Muscle of leg (tissue), 11 donors: ENCODE measurements around the gene ACACB. TPM values are rescaled to one million over a fixed set of nuclear protein-coding genes. Genes with fewer than 3 reads are reported as not detected.

Experiments
- DNase-seq: peaks from one replicate; pipeline ENCODE4 v3.0.0; 2013
- H3K27ac ChIP-seq: one replicate; pipeline ENCODE4 v1.5.1; 2013; ENCODE audit warnings: mild to moderate bottlenecking, low read length, control low read depth
- H3K27me3 ChIP-seq: one replicate; pipeline ENCODE4 v1.6.1; 2013; ENCODE audit warnings: low read length; ENCODE audit not compliant: control insufficient read depth, insufficient read depth
- H3K36me3 ChIP-seq: one replicate; pipeline ENCODE4 v1.6.1; 2013; ENCODE audit warnings: low read length; ENCODE audit not compliant: control insufficient read depth, insufficient read depth
- H3K4me1 ChIP-seq: one replicate; pipeline ENCODE4 v1.6.1; 2013; ENCODE audit warnings: low read length; ENCODE audit not compliant: control insufficient read depth, insufficient read depth
- H3K4me3 ChIP-seq: one replicate; pipeline ENCODE4 v1.5.1; 2013; ENCODE audit warnings: low read length, control low read depth
- H3K9me3 ChIP-seq: replicated peaks from 2 replicates; pipeline ENCODE4 v1.6.1; 2013; ENCODE audit warnings: low read depth, low read length; ENCODE audit not compliant: control insufficient read depth
- WGBS: methylation state at CpG from one replicate; pipeline ENCODE4 v1.1.5; 2013; ENCODE audit warnings: missing lambda C conversion rate; ENCODE audit not compliant: insufficient coverage; 5-methylcytosine and 5-hydroxymethylcytosine counted together
- polyA plus RNA-seq, 8 donors: library from polyadenylated mRNA; unstranded; fragments of 120-200 nt; gene quantifications; one replicate each; pipeline versions ENCODE4 v1.2.1 to v1.2.3, GENCODE V29; 2013; ENCODE audit warnings: inconsistent platforms in 1 of 8, low replicate concordance in 1 of 8; ENCODE audit not compliant: insufficient read length in 8 of 8, insufficient read depth in 1 of 8
- total RNA-seq: library from RNA; stranded (reverse); fragments of 120-200 nt; gene quantifications from one replicate; pipeline ENCODE4 v1.2.4, GENCODE V29; 2013

The ACACB gene
- total and polyA plus RNA-seq, 9 donors, result 6.4 to 10.4 (median 7.9) TPM

DNA sequence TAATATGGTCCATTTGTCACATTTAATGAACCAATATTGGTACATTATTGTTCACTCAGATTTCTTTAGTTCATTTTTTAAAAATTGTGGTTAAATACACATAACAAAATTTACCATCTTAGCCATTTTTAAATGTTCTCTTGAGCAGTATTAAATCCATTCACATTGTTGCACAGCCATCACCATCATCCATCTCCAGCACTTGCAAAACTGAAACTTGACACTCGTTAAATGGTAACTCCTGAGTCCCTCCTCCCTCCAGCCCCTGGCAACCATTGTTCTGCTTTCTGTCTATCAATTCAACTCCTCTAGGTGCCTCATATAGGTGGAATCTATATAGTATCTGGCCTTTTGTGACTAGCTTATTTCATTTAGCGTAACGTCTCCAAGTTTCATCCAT is 86.4 kb downstream of the ACACB start:
- Histone ChIP-seq H3K27ac (no peak overlapping the region), H3K27me3 (no peaks in the 10 kb centered on the region), H3K4me1 (no peaks in the 10 kb centered on the region), H3K4me3 (no peak overlapping the region), H3K36me3 (peaks cover 24% of the 10 kb centered on the region), H3K9me3 (no peaks in the 10 kb centered on the region)
- no CpG with 5 or more reads among the region's 3 CpGs for WGBS
- DNase-seq, result no peak

DNA sequence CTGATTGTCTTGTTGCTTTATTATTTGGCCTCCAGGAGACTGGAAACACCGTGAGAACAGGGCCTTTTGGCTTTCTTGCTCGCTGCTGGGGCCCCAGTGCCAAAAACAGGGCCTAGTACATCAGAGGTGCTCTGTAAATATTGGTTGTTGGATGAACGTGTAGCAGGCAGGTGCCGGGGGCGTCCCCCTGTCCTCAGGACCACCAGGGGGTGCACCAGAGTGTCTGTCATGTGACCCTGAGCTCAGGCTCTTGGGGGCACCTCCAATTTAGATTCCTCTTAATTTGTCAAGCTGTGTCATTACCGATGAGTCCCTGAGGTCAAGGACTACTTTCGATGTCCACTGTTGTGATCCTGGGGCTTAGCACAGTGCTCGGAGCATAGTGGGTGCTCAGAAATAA is 87.1 kb downstream of the ACACB start:
- DNase-seq, result no peak
- H3K36me3 ChIP-seq, result peaks cover 27% of the 10 kb centered on the region
- H3K9me3 ChIP-seq, result no peaks in the 10 kb centered on the region
- no peak overlapping the region for H3K4me3 ChIP-seq
- WGBS, result 83% methylated on average over 4 of the region's 8 CpGs
- no peaks in the 10 kb centered on the region for H3K4me1 ChIP-seq
- H3K27me3 ChIP-seq, result no peaks in the 10 kb centered on the region
- H3K27ac ChIP-seq, result no peak overlapping the region

DNA sequence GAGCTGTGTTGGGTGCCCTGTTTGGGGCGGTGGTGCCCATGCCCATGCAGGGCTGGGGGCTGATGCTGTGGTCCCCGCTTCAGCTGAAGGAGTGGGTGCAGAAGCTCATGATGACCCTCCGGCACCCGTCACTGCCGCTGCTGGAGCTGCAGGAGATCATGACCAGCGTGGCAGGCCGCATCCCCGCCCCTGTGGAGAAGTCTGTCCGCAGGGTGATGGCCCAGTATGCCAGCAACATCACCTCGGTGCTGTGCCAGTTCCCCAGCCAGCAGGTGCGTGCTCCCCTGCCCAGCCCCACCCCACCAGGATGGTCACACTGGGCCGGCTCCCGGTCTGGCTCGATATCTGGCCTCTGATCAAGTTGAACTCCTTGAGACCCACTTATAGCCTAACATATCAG is 92.7 kb downstream of the ACACB start:
- Histone ChIP-seq H3K4me3 (no peak overlapping the region), H3K4me1 (no peaks in the 10 kb centered on the region), H3K36me3 (peaks cover 28% of the 10 kb centered on the region), H3K27ac (no peak overlapping the region), H3K27me3 (no peaks in the 10 kb centered on the region), H3K9me3 (no peaks in the 10 kb centered on the region)
- 91% methylated on average over 14 of the region's 14 CpGs for WGBS
- no peak for DNase-seq

DNA sequence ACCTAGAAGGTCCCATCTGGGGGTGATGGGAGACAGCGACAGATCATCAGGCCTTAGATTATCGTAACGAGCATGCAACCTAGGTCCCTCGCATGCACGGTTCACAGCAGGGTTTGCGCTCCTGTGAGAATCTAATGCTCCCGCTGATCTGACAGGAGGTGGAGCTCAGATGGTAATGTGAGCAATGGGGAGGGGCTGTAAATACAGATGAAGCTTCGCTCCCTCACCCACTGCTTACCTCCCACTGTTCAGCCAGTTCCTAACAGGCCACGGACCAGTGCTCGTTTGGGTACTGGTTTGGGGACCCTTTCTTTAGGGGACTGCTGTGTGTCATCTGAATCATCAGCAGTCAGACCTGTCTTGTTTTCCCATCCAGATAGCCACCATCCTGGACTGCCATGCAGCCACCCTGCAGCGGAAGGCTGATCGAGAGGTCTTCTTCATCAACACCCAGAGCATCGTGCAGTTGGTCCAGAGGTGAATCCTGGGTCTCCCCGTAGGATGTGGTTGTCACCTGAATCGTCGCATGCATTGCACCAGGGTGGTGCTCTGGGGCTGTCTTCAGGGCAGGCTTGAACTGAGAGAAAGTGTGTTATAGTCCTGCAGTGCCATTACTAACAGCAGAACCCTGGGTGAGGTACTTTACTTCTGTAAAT is 96.2 kb downstream of the ACACB start:
- 89% methylated on average over 9 of the region's 16 CpGs for WGBS
- no peak overlapping the region for H3K4me3 ChIP-seq
- no peak overlapping the region for H3K27ac ChIP-seq
- no peak for DNase-seq
- H3K36me3 ChIP-seq, result peaks cover 27% of the 10 kb centered on the region
- no peaks in the 10 kb centered on the region for H3K4me1 ChIP-seq
- no peaks in the 10 kb centered on the region for H3K9me3 ChIP-seq
- H3K27me3 ChIP-seq, result no peaks in the 10 kb centered on the region

DNA sequence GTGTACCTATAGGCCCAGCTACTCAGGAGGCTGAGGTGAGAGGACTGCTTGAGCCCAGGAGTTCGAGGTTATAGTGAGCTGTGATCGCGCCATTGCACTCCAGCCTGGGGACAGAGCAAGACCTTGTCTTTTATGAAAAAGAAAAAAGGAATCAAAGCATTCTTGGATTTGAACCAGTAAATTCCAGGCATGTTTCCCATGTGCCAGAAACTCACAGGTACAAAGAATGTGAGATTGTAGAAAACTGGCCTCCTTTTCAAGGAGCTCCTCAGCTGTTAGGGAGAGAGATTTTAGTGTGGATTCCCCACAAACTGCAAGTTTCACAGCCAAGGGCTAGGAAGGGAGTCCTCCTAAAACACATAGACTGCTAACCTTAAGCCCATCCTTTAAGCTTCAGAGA is 97.7 kb downstream of the ACACB start:
- no peak for DNase-seq
- Histone ChIP-seq H3K4me1 (no peaks in the 10 kb centered on the region), H3K36me3 (peaks cover 28% of the 10 kb centered on the region), H3K9me3 (no peaks in the 10 kb centered on the region), H3K27ac (no peak overlapping the region), H3K4me3 (no peak overlapping the region), H3K27me3 (no peaks in the 10 kb centered on the region)
- WGBS, result 85% methylated on average over 3 of the region's 3 CpGs

DNA sequence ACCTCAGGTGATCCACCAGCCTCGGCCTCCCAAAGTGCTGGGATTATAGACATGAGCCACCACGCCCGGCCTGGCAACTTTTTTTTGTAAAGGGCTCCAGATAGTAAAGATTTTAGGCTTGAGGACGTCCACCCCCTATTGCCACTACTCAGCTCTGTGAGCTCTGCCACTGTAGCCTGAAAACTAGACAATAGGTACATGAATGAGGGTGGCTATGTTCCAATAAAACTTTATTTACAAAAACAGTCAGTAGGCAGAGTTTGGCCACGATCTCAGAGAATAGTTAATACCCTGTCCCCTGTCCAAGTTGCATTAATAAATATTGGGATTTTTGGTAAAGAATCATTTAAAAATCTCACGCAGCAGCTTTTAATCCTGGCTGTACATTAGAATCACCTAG is 102.6 kb downstream of the ACACB start:
- 71% methylated on average over 1 of the region's 6 CpGs for WGBS
- Histone ChIP-seq H3K4me1 (no peaks in the 10 kb centered on the region), H3K27ac (no peak overlapping the region)

DNA sequence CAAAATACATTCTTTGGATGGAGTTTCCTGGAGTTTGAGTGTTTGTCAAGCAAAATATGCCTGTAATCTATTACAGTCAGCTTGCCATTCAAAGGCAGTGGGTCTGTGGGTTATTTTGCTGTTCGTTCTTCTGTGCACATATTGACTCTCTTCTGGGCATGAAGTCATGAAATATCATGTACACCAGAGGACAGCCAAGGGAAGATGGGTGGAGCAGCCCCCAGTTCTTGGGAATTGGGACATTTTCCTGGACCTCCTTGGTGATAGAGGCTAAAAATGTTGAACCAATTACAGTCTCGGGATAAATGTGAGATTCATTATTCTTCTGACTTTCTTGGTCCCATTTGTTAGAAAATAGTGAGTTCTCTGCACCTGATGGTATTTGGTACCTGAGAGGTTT is 103.6 kb downstream of the ACACB start:
- Histone ChIP-seq H3K4me1 (no peaks in the 10 kb centered on the region), H3K27me3 (no peaks in the 10 kb centered on the region), H3K27ac (no peak overlapping the region), H3K36me3 (peaks cover 27% of the 10 kb centered on the region), H3K4me3 (no peak overlapping the region), H3K9me3 (no peaks in the 10 kb centered on the region)
- peak; percentile 3 for DNase-seq
- 86% methylated on average over 2 of the region's 2 CpGs for WGBS

More for the DNA sequence above, 102.6 kb downstream of the ACACB start:
- DNase-seq, result no peak
- peaks cover 27% of the 10 kb centered on the region for H3K36me3 ChIP-seq
- H3K27me3 ChIP-seq, result no peaks in the 10 kb centered on the region
- no peak overlapping the region for H3K4me3 ChIP-seq
- H3K9me3 ChIP-seq, result no peaks in the 10 kb centered on the region

DNA sequence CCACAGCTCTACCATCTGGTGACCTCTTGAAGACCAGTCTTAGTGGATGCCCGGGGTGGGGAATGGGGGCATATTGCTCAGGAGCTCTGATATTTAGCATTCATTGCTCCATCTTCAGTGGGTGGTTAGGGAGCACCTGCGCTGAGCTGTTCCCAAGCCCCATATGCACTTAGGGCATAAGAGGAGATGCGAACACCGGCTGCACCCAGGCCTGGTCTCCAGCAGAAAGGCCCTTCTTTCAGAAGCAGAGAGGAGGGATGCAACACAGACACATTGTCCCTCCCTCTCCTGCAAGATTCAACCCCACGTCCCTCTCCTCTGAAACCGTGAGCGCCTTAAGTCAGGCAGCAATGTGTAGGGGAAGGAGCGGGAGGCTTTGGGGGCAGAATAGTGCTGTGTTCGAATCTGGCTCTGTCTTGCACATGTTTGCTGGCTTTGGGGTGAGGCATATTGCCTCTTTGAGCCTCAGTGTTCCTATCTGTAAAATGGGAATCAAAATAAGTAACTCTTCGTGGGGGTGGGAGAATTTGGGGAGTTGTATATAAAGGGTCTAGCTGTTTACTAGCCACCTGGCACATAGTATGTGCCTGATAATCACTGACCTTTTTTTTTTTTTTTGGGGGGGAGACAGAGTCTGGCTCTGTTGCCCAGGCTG is 105.0 kb downstream of the ACACB start:
- 100% methylated on average over 2 of the region's 10 CpGs for WGBS
- H3K9me3 ChIP-seq, result no peaks in the 10 kb centered on the region
- H3K36me3 ChIP-seq, result peaks cover 24% of the 10 kb centered on the region
- H3K27me3 ChIP-seq, result no peaks in the 10 kb centered on the region
- no peak overlapping the region for H3K27ac ChIP-seq
- DNase-seq, result no peak
- no peaks in the 10 kb centered on the region for H3K4me1 ChIP-seq
- H3K4me3 ChIP-seq, result no peak overlapping the region

DNA sequence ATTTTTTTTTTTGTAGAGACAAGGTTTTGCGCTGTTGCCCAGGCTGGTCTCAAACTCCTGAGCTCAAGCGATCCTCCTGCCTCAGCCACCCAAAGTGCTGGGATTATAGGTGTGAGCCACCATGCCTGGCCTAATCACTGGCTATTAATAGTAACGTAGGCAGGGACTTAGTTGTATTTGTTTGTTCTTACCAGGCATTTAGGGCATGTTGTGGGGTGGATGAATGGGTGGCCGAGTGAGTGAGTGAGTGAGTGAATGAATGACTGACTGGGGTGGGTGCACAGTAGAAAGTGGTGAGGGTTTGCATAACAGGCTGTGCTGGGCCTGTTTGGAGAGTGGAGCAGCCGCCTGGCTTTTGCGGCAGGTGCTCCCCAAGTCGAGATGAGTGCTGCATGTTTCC is 105.7 kb downstream of the ACACB start:
- Histone ChIP-seq H3K4me1 (no peaks in the 10 kb centered on the region), H3K4me3 (no peak overlapping the region), H3K27ac (no peak overlapping the region), H3K36me3 (peaks cover 23% of the 10 kb centered on the region), H3K9me3 (no peaks in the 10 kb centered on the region), H3K27me3 (no peaks in the 10 kb centered on the region)
- WGBS, result 56% methylated on average over 6 of the region's 7 CpGs
- DNase-seq, result no peak

DNA sequence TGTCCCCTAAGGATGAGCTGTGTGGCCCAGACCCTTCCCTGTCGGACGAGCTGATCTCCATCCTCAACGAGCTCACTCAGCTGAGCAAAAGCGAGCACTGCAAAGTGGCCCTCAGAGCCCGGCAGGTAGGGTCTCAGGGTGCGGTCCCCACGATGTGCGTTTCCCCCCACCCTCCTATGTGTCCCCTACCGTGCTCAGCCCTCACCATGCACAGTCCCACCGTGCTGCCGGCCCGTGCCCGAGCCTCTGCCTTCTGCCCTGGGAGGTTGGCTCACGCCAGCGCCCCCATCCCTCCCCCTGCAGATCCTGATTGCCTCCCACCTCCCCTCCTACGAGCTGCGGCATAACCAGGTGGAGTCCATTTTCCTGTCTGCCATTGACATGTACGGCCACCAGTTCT is 106.1 kb downstream of the ACACB start:
- DNase-seq, result no peak
- WGBS, result 77% methylated on average over 18 of the region's 18 CpGs
- Histone ChIP-seq H3K36me3 (peaks cover 27% of the 10 kb centered on the region), H3K4me3 (no peak overlapping the region), H3K27me3 (no peaks in the 10 kb centered on the region), H3K4me1 (no peaks in the 10 kb centered on the region), H3K9me3 (no peaks in the 10 kb centered on the region), H3K27ac (no peak overlapping the region)
